Progenitor cell of endocrine pancreas (in vitro differentiated cells): Measurements from ENCODE around the gene TKFC. TPM values are rescaled to one million over a fixed set of nuclear protein-coding genes. Genes with fewer than 3 reads are reported as not detected.
A peak's percentile ranks its signal among the peaks of the same experiment; 100 is the strongest.

ENCODE experiments used
- DNase-seq: peaks from one replicate; pipeline ENCODE4 v3.0.0; 2021; ENCODE audit warnings: low spot score; ENCODE audit not compliant: unreplicated experiment
- H3K27ac Mint-ChIP-seq: 2 replicates; pipeline ENCODE4 v1.8.0; 2021; ENCODE audit warnings: mild to moderate bottlenecking, moderate library complexity, mixed read lengths
- H3K27me3 Mint-ChIP-seq: 2 replicates; pipeline ENCODE4 v1.8.0; 2021; ENCODE audit warnings: mixed read lengths
- H3K36me3 Mint-ChIP-seq: 2 replicates; pipeline ENCODE4 v1.8.0; 2022; ENCODE audit warnings: mixed read lengths; ENCODE audit not compliant: insufficient read depth
- H3K4me1 Mint-ChIP-seq: 2 replicates; pipeline ENCODE4 v1.8.0; 2021; ENCODE audit warnings: low read depth, mixed read lengths
- H3K4me3 Mint-ChIP-seq: 2 replicates; pipeline ENCODE4 v1.8.0; 2021; ENCODE audit warnings: low read depth, mild to moderate bottlenecking, moderate library complexity, mixed read lengths
- H3K9me3 Mint-ChIP-seq: 2 replicates; pipeline ENCODE4 v1.8.0; 2021; ENCODE audit warnings: low read depth, mixed read lengths
- CTCF ChIP-seq: fragments of 200-600 bp; sonication (generic); IDR thresholded peaks from one replicate; pipeline ENCODE4 v1.5.0; 2021; ENCODE audit warnings: antibody characterized with exemption, mild to moderate bottlenecking; ENCODE audit not compliant: unreplicated experiment
- long read RNA-seq: library from polyadenylated mRNA; unstranded; transcript quantifications from one replicate; pipeline ENCODE4 v2.0.0, GENCODE V29; 2020
- total RNA-seq: library from RNA; stranded (reverse); gene quantifications from 2 replicates; pipeline ENCODE4 v1.2.1, GENCODE V29; 2021

The TKFC gene
- 68.1 and 78.8 TPM in 2 replicates for total RNA-seq
- long read RNA-seq, full-length matches to known transcripts, result 16 of 43 reads
- long read RNA-seq, partial matches to known transcripts, result 11 of 43 reads
- long read RNA-seq, other reads (novel, unspliced or antisense), result 16 of 43 reads

- Mint-ChIP-seq H3K36me3 (peaks cover 10% of the 10 kb centered on the region), H3K4me3 (peak within 1 kb of the TSS; percentile 97), H3K4me1 (peaks cover 27% of the 10 kb centered on the region), H3K9me3 (no peaks in the 10 kb centered on the region), H3K27me3 (no peaks in the 10 kb centered on the region), H3K27ac (peak within 1 kb of the TSS; percentile 97)
- peak; percentile 97 for DNase-seq
- no peak for TF ChIP-seq CTCF
Measured at GRCh38 chr11:61332797-61333549, at the start of gene TKFC, which contains the start of gene DDB1. Gene TKFC (plus strand): TSS chr11:61333228. CDS start chr11:61334729, 1,501 bp downstream. Gene DDB1 (minus strand): TSS chr11:61333105. CDS start chr11:61332968, 137 bp downstream.

- Mint-ChIP-seq H3K27me3 (peaks cover 3% of the 10 kb centered on the region), H3K9me3 (no peaks in the 10 kb centered on the region), H3K4me1 (peaks cover 1% of the 10 kb centered on the region), H3K4me3 (no peak overlapping the region), H3K36me3 (peaks cover 47% of the 10 kb centered on the region), H3K27ac (no peak overlapping the region)
- no peak for DNase-seq
- no peak for TF ChIP-seq CTCF
Measured at GRCh38 chr11:61283613-61284012, 49.4 kb upstream of the TKFC start.

- Mint-ChIP-seq H3K9me3 (no peaks in the 10 kb centered on the region), H3K4me1 (peaks cover 1% of the 10 kb centered on the region), H3K27me3 (peaks cover 5% of the 10 kb centered on the region), H3K36me3 (peaks cover 35% of the 10 kb centered on the region), H3K27ac (no peak overlapping the region), H3K4me3 (no peak overlapping the region)
- no peak for TF ChIP-seq CTCF
- DNase-seq, result no peak
Measured at GRCh38 chr11:61287338-61287977, 45.6 kb upstream of the TKFC start.

- Mint-ChIP-seq H3K27ac (no peak overlapping the region), H3K9me3 (no peaks in the 10 kb centered on the region), H3K27me3 (peaks cover 10% of the 10 kb centered on the region), H3K36me3 (peaks cover 7% of the 10 kb centered on the region), H3K4me1 (peaks cover 9% of the 10 kb centered on the region), H3K4me3 (no peak overlapping the region)
- TF ChIP-seq CTCF, result no peak
- DNase-seq, result no peak
Measured at GRCh38 chr11:61290905-61291690, 41.9 kb upstream of the TKFC start.

GRCh38 chr11:61292356-61292755 lies 40.7 kb upstream of the TKFC start:
- no peak for DNase-seq
- Mint-ChIP-seq H3K27me3 (peaks cover 10% of the 10 kb centered on the region), H3K4me3 (peak overlapping the region; percentile 19), H3K4me1 (peaks cover 7% of the 10 kb centered on the region), H3K27ac (peak overlapping the region; percentile 71), H3K36me3 (peaks cover 9% of the 10 kb centered on the region), H3K9me3 (no peaks in the 10 kb centered on the region)
- TF ChIP-seq CTCF, result no peak
